ENCODE measurements around the gene KCNH1. TPM values are rescaled to one million over a fixed set of nuclear protein-coding genes. Genes with fewer than 3 reads are reported as not detected.

Gene KCNH1
- total RNA-seq, 1 experiment from 2014 or later = not detected

DNA sequence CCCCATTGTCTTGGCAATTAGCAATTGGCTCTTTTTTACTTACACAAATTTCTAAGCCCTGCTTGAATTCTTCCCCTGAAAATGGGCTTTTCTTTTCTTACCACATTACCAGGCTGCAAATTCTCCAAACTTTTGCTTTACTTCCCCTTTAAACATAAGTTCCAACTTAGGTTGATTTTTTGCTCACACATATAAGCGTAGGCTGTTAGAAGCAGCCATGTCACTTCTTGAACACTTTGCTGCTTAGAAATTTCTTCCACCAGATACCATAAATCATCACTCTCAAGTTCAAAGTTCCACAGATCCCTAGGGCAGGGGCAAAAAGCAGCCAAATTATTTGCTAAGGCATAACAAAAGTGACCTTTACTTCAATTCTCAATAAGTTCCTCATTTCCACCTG lies 35.4 kb upstream of the KCNH1 start:
- no peaks in the 10 kb centered on the region for H4K20me1 ChIP-seq (ENCODE audit: insufficient read depth)
- no peak for DNase-seq (ENCODE audit: low read depth, low spot score)
- H3K4me3 ChIP-seq (replicated peaks in 1 of 2; ENCODE audit: low read depth in 1 of 2, low read length in 2 of 2) = no peak overlapping the region
- H3K4me1 ChIP-seq (ENCODE audit: control insufficient read depth in 1 of 2, insufficient read depth in 2 of 2, low read length in 2 of 2) = no peaks in the 10 kb centered on the region
- no TSS peak for BruUV-seq (replicated peaks)
- intact Hi-C loops (cut with micrococcal nuclease) = no loop called here
- no peak overlapping the region for H3K9ac ChIP-seq (ENCODE audit: low read length)
- H3K36me3 ChIP-seq (ENCODE audit: control insufficient read depth in 1 of 2, insufficient read depth in 2 of 2, low read length in 2 of 2) = no peaks in the 10 kb centered on the region
- no peak overlapping the region for H2AFZ ChIP-seq (ENCODE audit: low read depth, low read length, poor library complexity, severe bottlenecking)
- 0 out of 4 replicates have a peak, but pooled peaks cover 0 to 6% of the 10 kb centered on the region in 2 experiments for H3K9me3 ChIP-seq (ENCODE audit: control insufficient read depth in 1 of 2, insufficient read depth in 1 of 2, low read depth in 1 of 2, low read length in 2 of 2)
- no peaks in the 10 kb centered on the region for H3K9me2 ChIP-seq (ENCODE audit: insufficient read depth)
- TF ChIP-seq, protein P1, sequence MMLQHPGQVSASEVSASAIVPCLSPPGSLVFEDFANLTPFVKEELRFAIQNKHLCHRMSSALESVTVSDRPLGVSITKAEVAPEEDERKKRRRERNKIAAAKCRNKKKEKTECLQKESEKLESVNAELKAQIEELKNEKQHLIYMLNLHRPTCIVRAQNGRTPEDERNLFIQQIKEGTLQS (IDR thresholded peaks at IDR 0.05) = no peak
- TF ChIP-seq JUND (IDR thresholded peaks at IDR 0.05) = no peak
- no peak for TF ChIP-seq RAD21 (IDR thresholded peaks at IDR 0.05; ENCODE audit: low read depth)
- TF ChIP-seq EZH2phosphoT487 (IDR thresholded peaks at IDR 0.05; ENCODE audit: borderline replicate concordance) = no peak
- TF ChIP-seq EZH2 (IDR thresholded peaks at IDR 0.05) = no peak
- TF ChIP-seq, protein P2, sequence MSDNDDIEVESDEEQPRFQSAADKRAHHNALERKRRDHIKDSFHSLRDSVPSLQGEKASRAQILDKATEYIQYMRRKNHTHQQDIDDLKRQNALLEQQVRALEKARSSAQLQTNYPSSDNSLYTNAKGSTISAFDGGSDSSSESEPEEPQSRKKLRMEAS (IDR thresholded peaks at IDR 0.05) = no peak
- TF ChIP-seq, protein P3, sequence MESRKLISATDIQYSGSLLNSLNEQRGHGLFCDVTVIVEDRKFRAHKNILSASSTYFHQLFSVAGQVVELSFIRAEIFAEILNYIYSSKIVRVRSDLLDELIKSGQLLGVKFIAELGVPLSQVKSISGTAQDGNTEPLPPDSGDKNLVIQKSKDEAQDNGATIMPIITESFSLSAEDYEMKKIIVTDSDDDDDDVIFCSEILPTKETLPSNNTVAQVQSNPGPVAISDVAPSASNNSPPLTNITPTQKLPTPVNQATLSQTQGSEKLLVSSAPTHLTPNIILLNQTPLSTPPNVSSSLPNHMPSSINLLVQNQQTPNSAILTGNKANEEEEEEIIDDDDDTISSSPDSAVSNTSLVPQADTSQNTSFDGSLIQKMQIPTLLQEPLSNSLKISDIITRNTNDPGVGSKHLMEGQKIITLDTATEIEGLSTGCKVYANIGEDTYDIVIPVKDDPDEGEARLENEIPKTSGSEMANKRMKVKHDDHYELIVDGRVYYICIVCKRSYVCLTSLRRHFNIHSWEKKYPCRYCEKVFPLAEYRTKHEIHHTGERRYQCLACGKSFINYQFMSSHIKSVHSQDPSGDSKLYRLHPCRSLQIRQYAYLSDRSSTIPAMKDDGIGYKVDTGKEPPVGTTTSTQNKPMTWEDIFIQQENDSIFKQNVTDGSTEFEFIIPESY (IDR thresholded peaks at IDR 0.05; ENCODE audit: extremely low read depth, insufficient replicate concordance, low read length) = no peak
- TF ChIP-seq ZNF274 (IDR thresholded peaks at IDR 0.05; ENCODE audit: low read depth, low read length) = no peak
- CTCF ChIA-PET = no interaction called here
- RAD21 ChIA-PET (ENCODE audit: low non-redundant PET in 1 of 2, low total read pairs in 2 of 2, uncharacterized antibody in 2 of 2, unreplicated experiment in 2 of 2) = no interaction called here
- no peak overlapping the region for H3K4me2 ChIP-seq (ENCODE audit: low read length)
- POLR2A ChIA-PET = no interaction called here
- H3K79me2 ChIP-seq (ENCODE audit: insufficient read depth, low read length) = no peaks in the 10 kb centered on the region
- H3K27me3 ChIP-seq (ENCODE audit: insufficient read depth, low read length) = peaks cover 9% of the 10 kb centered on the region; the same call in 1 of the 2 replicates
- ATAC-seq = no peak
- H3K27ac ChIP-seq (ENCODE audit: low read depth, low read length) = no peak overlapping the region

Measured in HCT116 (cell line).